ENCODE results near the gene SLC9A5.
A peak's percentile ranks its signal among the peaks of the same experiment; 100 is the strongest.

Gene SLC9A5

DNA sequence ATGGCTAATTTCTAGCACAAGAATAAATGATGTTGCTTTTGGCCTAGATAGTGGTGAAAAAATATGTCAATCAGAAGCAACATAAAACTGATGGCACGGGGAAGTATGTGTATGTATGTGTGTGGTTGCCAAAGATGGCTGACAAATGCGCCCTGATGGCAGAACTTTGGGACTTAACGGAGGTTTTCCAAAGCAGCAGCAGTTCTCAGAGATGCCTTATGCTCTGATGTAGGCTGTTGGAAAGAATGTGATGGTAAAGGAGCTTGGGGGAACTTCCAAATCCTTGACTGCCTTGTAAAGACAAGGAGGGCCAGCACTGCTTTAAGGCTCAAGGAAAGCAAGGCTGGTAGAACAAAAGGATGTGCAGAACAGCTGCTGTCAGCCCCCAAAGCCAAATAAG is 61.8 kb downstream of the SLC9A5 start:
- DNase-seq (ENCODE audit: low read depth in 2 of 2), result no peak

DNA sequence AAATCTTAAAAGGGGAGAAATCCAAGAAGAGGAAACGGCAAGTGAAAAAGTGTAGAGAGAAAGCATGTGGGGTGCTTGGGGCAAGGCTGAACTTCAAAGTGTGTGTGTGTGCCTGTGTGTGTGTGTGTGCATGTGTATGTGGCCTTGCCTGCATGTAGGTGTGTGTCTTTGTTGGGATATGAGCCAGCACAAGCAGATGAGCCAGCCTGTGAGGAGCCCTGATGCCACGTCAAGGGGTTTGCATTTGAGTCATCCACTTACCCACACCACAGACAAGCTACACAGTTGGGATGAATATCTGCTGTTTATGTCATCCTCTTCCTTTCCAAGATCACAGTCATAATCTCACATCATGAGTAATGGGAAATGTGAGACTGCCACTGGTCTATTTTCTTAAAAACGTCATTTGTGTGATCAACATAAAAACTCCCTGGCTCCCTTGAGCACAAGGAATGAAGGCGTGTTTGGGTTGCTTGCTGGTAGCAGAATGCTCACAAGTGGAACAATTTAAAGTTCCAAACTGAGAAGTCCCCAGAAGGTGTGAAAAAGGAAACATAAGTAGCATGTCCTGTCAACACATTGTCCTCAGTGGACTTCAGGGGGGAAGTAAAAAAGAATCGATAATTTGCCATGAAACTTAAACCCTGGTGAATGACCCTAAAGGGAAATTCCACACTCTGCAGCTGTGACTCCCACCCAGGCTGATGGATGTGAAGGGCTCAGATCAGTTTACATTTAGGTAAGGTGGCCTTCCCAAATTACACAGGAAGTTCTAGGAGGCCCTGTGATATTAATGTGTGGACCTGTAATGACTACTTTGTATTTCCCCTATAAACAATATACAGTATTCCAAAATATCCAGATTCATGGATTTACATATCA is 63.1 kb downstream of the SLC9A5 start:
- peak in 1 of 2 donors; percentile 54 for DNase-seq (ENCODE audit: low read depth in 2 of 2)

DNA sequence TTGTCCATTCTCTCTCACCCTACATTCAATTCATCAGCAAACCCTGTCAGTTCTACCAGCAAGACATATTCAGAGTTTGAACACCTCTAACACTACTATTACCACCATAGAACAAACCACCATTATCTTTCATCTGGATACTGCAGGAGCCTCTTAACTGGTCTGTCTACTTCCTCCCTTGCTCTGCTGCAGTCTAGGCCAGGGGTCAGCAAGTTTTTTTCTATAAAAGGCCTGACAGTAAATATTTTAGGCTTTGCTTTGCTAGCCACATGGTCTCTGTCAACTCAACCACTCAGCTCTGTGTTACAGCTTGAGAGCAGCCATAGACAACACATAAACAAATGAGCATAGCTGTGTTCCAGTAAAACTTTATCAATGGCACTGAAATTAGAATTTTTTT is 63.9 kb downstream of the SLC9A5 start:
- no peak for DNase-seq (ENCODE audit: low read depth in 2 of 2)

DNA sequence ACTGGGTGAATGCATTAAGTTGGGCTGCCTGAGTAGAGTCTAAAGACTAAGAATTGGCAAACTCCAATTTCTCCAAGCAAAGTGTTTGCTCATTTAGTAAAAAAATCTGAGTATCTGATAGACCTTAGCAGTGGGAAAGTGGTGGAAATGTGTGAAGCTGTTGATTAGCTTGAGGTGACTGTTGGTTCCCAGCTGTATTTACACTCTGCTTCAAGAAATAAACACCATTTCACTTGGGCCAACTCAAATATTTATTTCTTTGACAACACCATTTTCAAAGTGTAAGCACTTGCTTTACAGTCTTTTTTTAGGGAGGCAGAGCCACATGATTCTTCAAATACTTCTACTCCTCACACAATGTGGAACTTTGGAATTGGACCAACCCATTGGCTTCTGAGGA is 69.1 kb downstream of the SLC9A5 start:
- DNase-seq (ENCODE audit: low read depth in 2 of 2), result no peak

Data from activated CD8-positive, alpha-beta memory T cell treated with anti-CD3 and anti-CD28 coated beads for 4 hours (primary cell).